CD4-positive, alpha-beta T cell (primary cell): ENCODE measurements around the gene TEKTIP1. TPM values are rescaled to one million over a fixed set of nuclear protein-coding genes. Genes with fewer than 3 reads are reported as not detected.

Experiments
- ATAC-seq: fragments of 200-7000 bp; cut with Tn5 transposase; one replicate; pipeline ENCODE4 v1.10.0; 2022; ENCODE audit warnings: mild to moderate bottlenecking; ENCODE audit not compliant: poor library complexity
- CTCF ChIA-PET: fragments of 350-600 bp; sonication (Branson Sonifier 250); formaldehyde crosslinking; loops from one replicate; lab custom pipeline; 2021; ENCODE audit warnings: antibody characterized with exemption, inconsistent platforms; lab: Charles Lee
- POLR2A ChIA-PET: fragments of 350-600 bp; sonication (Branson Sonifier 250); formaldehyde crosslinking; loops from one replicate; lab custom pipeline; 2021; ENCODE audit warnings: antibody characterized with exemption, inconsistent platforms; lab: Charles Lee
- DNase-seq, 14 experiments: peaks; one replicate each; pipeline ENCODE4 v3.0.0-alpha.2; 2013 to 2020; ENCODE audit warnings: mixed read lengths in 2 of 14
- H3K27ac ChIP-seq, 2 donors: one replicate each; pipeline versions ENCODE4 v1.5.1 to v1.7.0; 2013; ENCODE audit warnings: low read length in 2 of 2, low read depth in 1 of 2, mild to moderate bottlenecking in 1 of 2
- H3K27me3 ChIP-seq, 2 experiments: 1 replicate in 1 of 2; 2 replicates in 1 of 2; pipeline versions ENCODE4 v1.6.1 to v1.7.0; 2013; ENCODE audit warnings: low read length in 2 of 2, control low read depth in 1 of 2, mild to moderate bottlenecking in 1 of 2, moderate library complexity in 1 of 2; ENCODE audit not compliant: insufficient read depth in 2 of 2, control insufficient read depth in 1 of 2
- H3K36me3 ChIP-seq: one replicate; pipeline ENCODE4 v1.6.1; 2013; ENCODE audit warnings: low read length, control low read depth; ENCODE audit not compliant: insufficient read depth
- H3K4me1 ChIP-seq: one replicate; pipeline ENCODE4 v1.6.1; 2013; ENCODE audit warnings: low read length, control low read depth; ENCODE audit not compliant: insufficient read depth
- H3K4me3 ChIP-seq: one replicate; pipeline ENCODE4 v1.5.1; 2013; ENCODE audit warnings: mild to moderate bottlenecking, low read length, moderate library complexity
- H3K9me3 ChIP-seq, 2 experiments: 1 replicate in 1 of 2; 2 replicates in 1 of 2; pipeline versions ENCODE4 v1.6.1 to v1.7.0; 2013; ENCODE audit warnings: low read length in 2 of 2, mild to moderate bottlenecking in 2 of 2, control low read depth in 1 of 2, moderate library complexity in 1 of 2; ENCODE audit not compliant: control insufficient read depth in 1 of 2, insufficient read depth in 1 of 2
- H3K27ac Mint-ChIP-seq: one replicate; pipeline ENCODE4 v1.8.0; 2020; ENCODE audit warnings: mixed read lengths
- H3K27me3 Mint-ChIP-seq: one replicate; pipeline ENCODE4 v1.8.0; 2021; ENCODE audit warnings: mixed read lengths
- H3K36me3 Mint-ChIP-seq: one replicate; pipeline ENCODE4 v1.8.0; 2021; ENCODE audit warnings: low read depth, mixed read lengths
- H3K4me1 Mint-ChIP-seq: one replicate; pipeline ENCODE4 v1.8.0; 2021; ENCODE audit warnings: low read depth, mixed read lengths
- H3K4me3 Mint-ChIP-seq: one replicate; pipeline ENCODE4 v1.8.0; 2020; ENCODE audit warnings: mild to moderate bottlenecking, mixed read lengths
- H3K9me3 Mint-ChIP-seq: one replicate; pipeline ENCODE4 v1.8.0; 2020; ENCODE audit warnings: mixed read lengths
- CTCF ChIP-seq: fragments of 200-600 bp; IDR thresholded peaks from one replicate; pipeline ENCODE4 v1.8.0; 2022; ENCODE audit warnings: antibody characterized with exemption, mild to moderate bottlenecking
- intact Hi-C, 2 experiments: fragments of 100-400 bp; cut with DNase I in 1 of 2; cut with micrococcal nuclease in 1 of 2; formaldehyde crosslinking; loops; one replicate each; pipeline versions ENCODE4 v1.15.1 to v1.9.0; 2023 to 2025; cut with DNase I, micrococcal nuclease
- total RNA-seq, 174 experiments: library from RNA in 2 of 174; stranded (reverse) in 2 of 174; gene quantifications; one replicate each; pipeline ENCODE4 v1.2.3 and lab custom pipeline; 2021 to 2026

Gene TEKTIP1
- total RNA-seq, 2 experiments from 2014 or later, result 5.7 to 6.0 TPM

- Histone ChIP-seq H3K4me1 (peaks cover 71% of the 10 kb centered on the region), H3K4me3 (no peak overlapping the region), H3K36me3 (peaks cover 34% of the 10 kb centered on the region), H3K27ac (no peak overlapping the region), H3K27me3 (no peaks in the 10 kb centered on the region), H3K9me3 (no peaks in the 10 kb centered on the region)
- H3K27ac Mint-ChIP-seq, result peak overlapping the region; percentile 76
- H3K4me1 Mint-ChIP-seq, result peaks cover 50% of the 10 kb centered on the region
- H3K9me3 Mint-ChIP-seq, result no peaks in the 10 kb centered on the region
- DNase-seq (no peak), ATAC-seq (no peak)
- H3K27me3 Mint-ChIP-seq, result no peaks in the 10 kb centered on the region
- H3K4me3 Mint-ChIP-seq, result peak overlapping the region; percentile 84
- ChIA-PET CTCF (no interaction called here), POLR2A (no interaction called here)
- TF ChIP-seq CTCF, result no peak
- intact Hi-C loops, result loop anchor here (5.0 to 10.0 kb wide), 4 partner anchors 38 to 454 kb away; partner anchors contain the start of genes HMG20B (in 1 of the 2) and TLE5 (in 1 of the 2)
- peaks cover 44% of the 10 kb centered on the region for H3K36me3 Mint-ChIP-seq
Measured at GRCh38 chr19:3508771-3509535, 30.0 kb upstream of the TEKTIP1 start.

- H3K36me3 ChIP-seq, result peaks cover 36% of the 10 kb centered on the region
- no peak for TF ChIP-seq CTCF
- H3K36me3 Mint-ChIP-seq, result peaks cover 44% of the 10 kb centered on the region
- H3K4me1 Mint-ChIP-seq, result peaks cover 55% of the 10 kb centered on the region
- intact Hi-C loops, result loop anchor here (5.0 to 10.0 kb wide), 4 partner anchors 38 to 455 kb away; partner anchors contain the start of genes HMG20B (in 1 of the 2) and TLE5 (in 1 of the 2)
- H3K27me3 ChIP-seq, result no peaks in the 10 kb centered on the region
- H3K9me3 ChIP-seq, result no peaks in the 10 kb centered on the region
- H3K27ac Mint-ChIP-seq, result peak overlapping the region; percentile 55
- no peak for DNase-seq
- ChIA-PET CTCF (no interaction called here), POLR2A (no interaction called here)
- peaks cover 77% of the 10 kb centered on the region for H3K4me1 ChIP-seq
- no peak for ATAC-seq
- H3K4me3 Mint-ChIP-seq, result peak overlapping the region; percentile 84
- no peaks in the 10 kb centered on the region for H3K27me3 Mint-ChIP-seq
- H3K27ac ChIP-seq, result no peak overlapping the region
- H3K4me3 ChIP-seq, result no peak overlapping the region
- no peaks in the 10 kb centered on the region for H3K9me3 Mint-ChIP-seq
Measured at GRCh38 chr19:3509566-3509989, 29.4 kb upstream of the TEKTIP1 start.

GRCh38 chr19:3510727-3511126 lies 28.2 kb upstream of the TEKTIP1 start:
- no peak for TF ChIP-seq CTCF
- H3K9me3 Mint-ChIP-seq, result no peaks in the 10 kb centered on the region
- Histone ChIP-seq H3K4me1 (peaks cover 72% of the 10 kb centered on the region), H3K27me3 (no peaks in the 10 kb centered on the region), H3K9me3 (no peaks in the 10 kb centered on the region), H3K36me3 (peaks cover 36% of the 10 kb centered on the region), H3K27ac (no peak overlapping the region), H3K4me3 (no peak overlapping the region)
- POLR2A ChIA-PET, result no interaction called here
- peaks cover 54% of the 10 kb centered on the region for H3K4me1 Mint-ChIP-seq
- H3K36me3 Mint-ChIP-seq, result peaks cover 42% of the 10 kb centered on the region
- CTCF ChIA-PET, result no interaction called here
- DNase-seq (no peak), ATAC-seq (no peak)
- no peaks in the 10 kb centered on the region for H3K27me3 Mint-ChIP-seq
- H3K4me3 Mint-ChIP-seq, result peak overlapping the region; percentile 11
- H3K27ac Mint-ChIP-seq, result no peak overlapping the region
- intact Hi-C loops, result no loop called here
